Liver (tissue), 5 donors: ENCODE data around the gene FAM184B. TPM values are rescaled to one million over a fixed set of nuclear protein-coding genes. Genes with fewer than 3 reads are reported as not detected.

Source experiments
- GABPA ChIP-seq, 2 donors: IDR thresholded peaks in 1 of 2; conservative IDR thresholded peaks in 1 of 2; 2 replicates each; pipeline ENCODE4 v1.6.1; 2016; ENCODE audit warnings: antibody characterized with exemption in 2 of 2, mild to moderate bottlenecking in 1 of 2, moderate library complexity in 1 of 2
- HNF4A ChIP-seq, 2 donors: conservative IDR thresholded peaks; 2 replicates each; pipeline ENCODE4 v1.6.1; 2016; ENCODE audit warnings: antibody characterized with exemption in 2 of 2, mild to moderate bottlenecking in 2 of 2
- RAD21 ChIP-seq, 2 donors: IDR thresholded peaks; 2 replicates each; pipeline ENCODE4 v1.6.1; 2016; ENCODE audit warnings: antibody characterized with exemption in 2 of 2, mild to moderate bottlenecking in 2 of 2
- SP1 ChIP-seq: IDR thresholded peaks from 2 replicates; pipeline ENCODE4 v1.6.1; 2018; ENCODE audit warnings: antibody characterized with exemption, mild to moderate bottlenecking
- TAF1 ChIP-seq: conservative IDR thresholded peaks from 2 replicates; pipeline ENCODE4 v1.6.1; 2016; ENCODE audit warnings: antibody characterized with exemption, mild to moderate bottlenecking
- polyA plus RNA-seq, 2 donors: library from polyadenylated mRNA; stranded (reverse) in 1 of 2; unstranded in 1 of 2; fragments of 200-250 nt in 1 of 2; fragments of >200 nt in 1 of 2; fragmentation: Nextera tagmentation in 1 of 2; extraction: Ambion mirVana in 1 of 2; gene quantifications; one replicate each; pipeline versions ENCODE4 v1.2.1 to v1.2.3, GENCODE V29; 2013 to 2015
- total RNA-seq, 2 donors: library from RNA; depleted of rRNA; stranded (reverse); fragments of >200 nt; gene quantifications; one replicate each; pipeline ENCODE4 v1.2.3, GENCODE V29; 2014
- TF ChIP-seq, protein P1 (sequence below): fragments of 150-350 bp; IDR thresholded peaks from 2 replicates; pipeline ENCODE4 v1.5.1; 2017; ENCODE audit warnings: improper control_type of control experiment, low read depth, low read length; ENCODE audit not compliant: missing input control
- donor health status: healthy.
- donor health status: healthy.
- donor health status: healthy.

Gene FAM184B
- total and polyA plus RNA-seq, 4 donors: 0.01 TPM; not detected in 3

- TF ChIP-seq, protein P1, sequence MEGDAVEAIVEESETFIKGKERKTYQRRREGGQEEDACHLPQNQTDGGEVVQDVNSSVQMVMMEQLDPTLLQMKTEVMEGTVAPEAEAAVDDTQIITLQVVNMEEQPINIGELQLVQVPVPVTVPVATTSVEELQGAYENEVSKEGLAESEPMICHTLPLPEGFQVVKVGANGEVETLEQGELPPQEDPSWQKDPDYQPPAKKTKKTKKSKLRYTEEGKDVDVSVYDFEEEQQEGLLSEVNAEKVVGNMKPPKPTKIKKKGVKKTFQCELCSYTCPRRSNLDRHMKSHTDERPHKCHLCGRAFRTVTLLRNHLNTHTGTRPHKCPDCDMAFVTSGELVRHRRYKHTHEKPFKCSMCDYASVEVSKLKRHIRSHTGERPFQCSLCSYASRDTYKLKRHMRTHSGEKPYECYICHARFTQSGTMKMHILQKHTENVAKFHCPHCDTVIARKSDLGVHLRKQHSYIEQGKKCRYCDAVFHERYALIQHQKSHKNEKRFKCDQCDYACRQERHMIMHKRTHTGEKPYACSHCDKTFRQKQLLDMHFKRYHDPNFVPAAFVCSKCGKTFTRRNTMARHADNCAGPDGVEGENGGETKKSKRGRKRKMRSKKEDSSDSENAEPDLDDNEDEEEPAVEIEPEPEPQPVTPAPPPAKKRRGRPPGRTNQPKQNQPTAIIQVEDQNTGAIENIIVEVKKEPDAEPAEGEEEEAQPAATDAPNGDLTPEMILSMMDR: no peak
- TF ChIP-seq GABPA (IDR thresholded peaks at IDR 0.05 in 1 of 2, conservative IDR thresholded peaks at IDR 0.05 in 1 of 2) (no peak), HNF4A (conservative IDR thresholded peaks at IDR 0.05) (no peak), SP1 (no peak), TAF1 (no peak), RAD21 (IDR thresholded peaks at IDR 0.05) (no peak)
Measured at GRCh38 chr4:17580969-17581368, 200.5 kb downstream of the FAM184B start (continued).

Other genes starting within 250 kb of the FAM184B start
- gene LAP3, start 204.4 kb downstream of the FAM184B start, total RNA-seq: 100 to 1,000 TPM in 1 of 2 donors, 10 to 100 TPM in 1; 57.5 to 178 TPM
- 100 to 1,000 TPM; 109 to 111 TPM for gene LAP3, start 204.4 kb downstream of the FAM184B start, polyA plus RNA-seq
- gene MED28, start 167.0 kb downstream of the FAM184B start, total RNA-seq: 10 to 100 TPM in 1 of 2 donors, 1 to 10 TPM in 1; 8.5 to 26.8 TPM
- 1 to 10 TPM; 6.3 to 9.8 TPM for gene MED28, start 167.0 kb downstream of the FAM184B start, polyA plus RNA-seq
- gene DCAF16, start 29.1 kb upstream of the FAM184B start, total RNA-seq: 10 to 100 TPM in 1 of 2 donors, 1 to 10 TPM in 1; 6.9 to 13.4 TPM
- gene DCAF16, start 29.1 kb upstream of the FAM184B start, polyA plus RNA-seq: 1 to 10 TPM; 1.6 to 3.0 TPM
- 10 to 100 TPM in 1 of 2 donors, under 1 TPM in 1; 0.08 to 45.2 TPM for gene NCAPG, start 29.4 kb upstream of the FAM184B start, total RNA-seq
- gene NCAPG, start 29.4 kb upstream of the FAM184B start, polyA plus RNA-seq: 1 to 10 TPM in 1 of 2 donors, under 1 TPM in 1; 0.44 to 1.4 TPM
- 10 to 100 TPM in 1 of 2 donors, 1 to 10 TPM in 1; 7.1 to 12.0 TPM for gene LCORL, start 240.1 kb upstream of the FAM184B start, total RNA-seq
- 1 to 10 TPM; 2.1 to 6.0 TPM for gene LCORL, start 240.1 kb upstream of the FAM184B start, polyA plus RNA-seq